SK-N-SH (cell line): ENCODE results near the gene VPS11. TPM values are rescaled to one million over a fixed set of nuclear protein-coding genes. Genes with fewer than 3 reads are reported as not detected.

Experiments used
- CTCF ChIA-PET: fragments of 300-600, 350-600 bp; formaldehyde crosslinking; extraction: SDS; loops from one replicate; lab custom pipeline; 2021; lab: Yijun Ruan, JAX
- POLR2A ChIA-PET: fragments of 350-600 bp; sonication (Branson Sonifier 250); formaldehyde crosslinking; extraction: SDS; loops from one replicate; lab custom pipeline; 2020; ENCODE audit warnings: antibody characterized with exemption, inconsistent platforms; lab: Yijun Ruan, JAX
- DNase-seq: peaks from one replicate; pipeline ENCODE4 v3.0.0; 2012
- H2AFZ ChIP-seq: fragments of 200-600 bp; sonication (generic); 2 replicates; pipeline ENCODE4 v1.8.1; 2016; ENCODE audit warnings: antibody characterized with exemption, mild to moderate bottlenecking, low read depth
- H3F3A ChIP-seq: fragments of 200-600 bp; sonication (generic); replicated peaks from 2 replicates; pipeline ENCODE3; 2016; ENCODE audit warnings: antibody characterized with exemption, mild to moderate bottlenecking; ENCODE audit not compliant: insufficient read depth
- H3K27ac ChIP-seq, 2 experiments: fragments of 200-500 bp in 1 of 2; fragments of 200-600 bp in 1 of 2; sonication (Bioruptor generic) in 1 of 2; sonication (generic), shearing (Covaris generic) in 1 of 2; 2 replicates each; pipeline versions ENCODE4 v1.5.1 to v1.6.1; 2014 to 2016; ENCODE audit warnings: low read depth in 2 of 2, inconsistent platforms in 1 of 2, low read length in 1 of 2, mild to moderate bottlenecking in 1 of 2, mixed read lengths in 1 of 2
- H3K27me3 ChIP-seq: fragments of 200-600 bp; sonication (generic), shearing (Covaris generic); 2 replicates; pipeline ENCODE4 v1.6.1; 2016; ENCODE audit warnings: mixed run types; ENCODE audit not compliant: insufficient read depth
- H3K36me3 ChIP-seq, 2 experiments: fragments of 200-500 bp in 1 of 2; fragments of 200-600 bp in 1 of 2; sonication (Bioruptor generic) in 1 of 2; sonication (generic) in 1 of 2; replicated peaks in 1 of 2; 2 replicates each; pipeline versions ENCODE3 to v1.5.1; 2014 to 2016; ENCODE audit warnings: low read length in 1 of 2, mild to moderate bottlenecking in 1 of 2; ENCODE audit not compliant: insufficient read depth in 2 of 2, control insufficient read depth in 1 of 2
- H3K4me1 ChIP-seq, 2 experiments: fragments of 200-500 bp in 1 of 2; fragments of 200-600 bp in 1 of 2; sonication (Bioruptor generic) in 1 of 2; sonication (generic), shearing (Covaris generic) in 1 of 2; 2 replicates each; pipeline versions ENCODE4 v1.5.1 to v1.6.1; 2014 to 2016; ENCODE audit warnings: low read depth in 1 of 2, low read length in 1 of 2, mixed run types in 1 of 2; ENCODE audit not compliant: insufficient read depth in 2 of 2, control insufficient read depth in 1 of 2
- H3K4me2 ChIP-seq: fragments of 200-600 bp; sonication (generic), shearing (Covaris generic); 2 replicates; pipeline ENCODE4 v1.6.1; 2017; ENCODE audit warnings: mixed run types
- H3K4me3 ChIP-seq, 2 experiments: fragments of 200-500 bp in 1 of 2; fragments of 200-600 bp in 1 of 2; sonication (Bioruptor generic) in 1 of 2; sonication (generic), shearing (Covaris generic) in 1 of 2; 2 replicates each; pipeline versions ENCODE4 v1.5.1 to v1.8.1; 2014 to 2016; ENCODE audit warnings: low read depth in 2 of 2, inconsistent platforms in 1 of 2, low read length in 1 of 2, mild to moderate bottlenecking in 1 of 2, mixed read lengths in 1 of 2, moderate library complexity in 1 of 2
- H3K79me2 ChIP-seq: fragments of 200-600 bp; sonication (generic); 2 replicates; pipeline ENCODE4 v1.8.1; 2017; ENCODE audit warnings: mild to moderate bottlenecking; ENCODE audit not compliant: insufficient read depth
- H3K9ac ChIP-seq: fragments of 200-600 bp; sonication (generic); 2 replicates; pipeline ENCODE4 v1.6.1; 2017; ENCODE audit warnings: mixed run types
- H3K9me2 ChIP-seq: fragments of 200-600 bp; sonication (generic); 2 replicates; pipeline ENCODE4 v1.6.1; 2017; ENCODE audit warnings: mixed run types
- H3K9me3 ChIP-seq: fragments of 200-600 bp; sonication (generic); 2 replicates; pipeline ENCODE4 v1.6.1; 2017; ENCODE audit warnings: mixed run types, mild to moderate bottlenecking, moderate library complexity
- H4K20me1 ChIP-seq: fragments of 200-600 bp; sonication (generic); 2 replicates; pipeline ENCODE4 v1.6.1; 2017; ENCODE audit warnings: mild to moderate bottlenecking, mixed run types; ENCODE audit not compliant: insufficient read depth
- CTCF ChIP-seq: fragments of 200-600 bp; sonication (generic); IDR thresholded peaks from 2 replicates; pipeline ENCODE4 v1.6.1; 2017; ENCODE audit warnings: antibody characterized with exemption, mild to moderate bottlenecking, moderate library complexity
- EP300 ChIP-seq, 2 experiments: IDR thresholded peaks; 2 replicates each; pipeline versions ENCODE4 v1.4.0 to v1.6.1; 2012; ENCODE audit warnings: borderline replicate concordance in 1 of 2, low read depth in 1 of 2, low read length in 1 of 2
- FOSL2 ChIP-seq: IDR thresholded peaks from 2 replicates; pipeline ENCODE4 v1.4.0; 2012; ENCODE audit warnings: low read depth, mild to moderate bottlenecking, moderate library complexity, borderline replicate concordance
- FOXJ3 ChIP-seq: sonication (generic); formaldehyde crosslinking; IDR thresholded peaks from 2 replicates; pipeline ENCODE4 v1.5.1; 2020; ENCODE audit warnings: mild to moderate bottlenecking, missing genetic modification reagents
- FOXM1 ChIP-seq: IDR thresholded peaks from 2 replicates; pipeline ENCODE4 v1.4.0; 2012; ENCODE audit warnings: low read depth, mild to moderate bottlenecking
- JUND ChIP-seq: IDR thresholded peaks from 2 replicates; pipeline ENCODE4 v1.4.0; 2012
- MAX ChIP-seq: IDR thresholded peaks from 2 replicates; pipeline ENCODE4 v1.4.0; 2012; ENCODE audit warnings: low read depth
- MXI1 ChIP-seq: IDR thresholded peaks from 2 replicates; pipeline ENCODE4 v1.6.1; 2012; ENCODE audit warnings: mild to moderate bottlenecking, low read depth, low read length, improper control_type of control experiment
- NFIC ChIP-seq: IDR thresholded peaks from 2 replicates; pipeline ENCODE4 v1.4.0; 2012; ENCODE audit warnings: borderline replicate concordance
- NRF1 ChIP-seq: IDR thresholded peaks from 2 replicates; pipeline ENCODE4 v1.6.1; 2012; ENCODE audit warnings: low read depth, mild to moderate bottlenecking, low read length
- PBX3 ChIP-seq: IDR thresholded peaks from 2 replicates; pipeline ENCODE4; 2012
- POLR2AphosphoS5 ChIP-seq: IDR thresholded peaks from 2 replicates; pipeline ENCODE4 v1.6.1; 2012; ENCODE audit warnings: low read depth, low read length
- RCOR1 ChIP-seq: fragments of 150-350 bp; IDR thresholded peaks from 2 replicates; pipeline ENCODE4 v1.6.1; 2017; ENCODE audit warnings: antibody characterized with exemption, low read length
- RXRA ChIP-seq: IDR thresholded peaks from 2 replicates; pipeline ENCODE4 v1.4.0; 2012; ENCODE audit warnings: low read depth, mild to moderate bottlenecking, borderline replicate concordance
- SIN3A ChIP-seq: IDR thresholded peaks from 2 replicates; pipeline ENCODE4 v1.6.1; 2012; ENCODE audit warnings: low read depth, mild to moderate bottlenecking, low read length, moderate library complexity, borderline replicate concordance
- SMC3 ChIP-seq: IDR thresholded peaks from 2 replicates; pipeline ENCODE4 v1.6.1; 2012; ENCODE audit warnings: low read depth, low read length, improper control_type of control experiment
- TCF12 ChIP-seq: IDR thresholded peaks from 2 replicates; pipeline ENCODE4 v1.4.0; 2012
- TEAD4 ChIP-seq: IDR thresholded peaks from 2 replicates; pipeline ENCODE4 v1.4.0; 2012; ENCODE audit warnings: mild to moderate bottlenecking, borderline replicate concordance; ENCODE audit not compliant: insufficient read depth
- USF2 ChIP-seq: fragments of 150-350 bp; IDR thresholded peaks from 2 replicates; pipeline ENCODE4 v1.6.1; 2017; ENCODE audit warnings: antibody characterized with exemption, low read length, low read depth, borderline replicate concordance
- ZBTB33 ChIP-seq: IDR thresholded peaks from 2 replicates; pipeline ENCODE4 v1.4.0; 2012; ENCODE audit warnings: low read depth, borderline replicate concordance
- WGBS: methylation state at CpG from one replicate; pipeline ENCODE4 v1.1.6; 2017; ENCODE audit warnings: low lambda C conversion rate; 5-methylcytosine and 5-hydroxymethylcytosine counted together
- polyA plus RNA-seq, 3 experiments: library from polyadenylated mRNA; depleted of rRNA; stranded (reverse); fragments of >200 nt; gene quantifications; 2 replicates each; pipeline ENCODE4 v1.2.3, GENCODE V29; 2012

Gene VPS11
- polyA plus RNA-seq, 1 of the 3 experiments (the other 2 are of a cell fraction), result 14.8 TPM

GRCh38 chr11:119024430-119025098 lies 43.1 kb upstream of the VPS11 start:
- no peak overlapping the region for H2AFZ ChIP-seq
- 86% methylated on average over 14 of the region's 15 CpGs for WGBS
- CTCF ChIA-PET, result interaction anchor here (1.4 kb wide), 1 partner anchor 20 kb away, joined by 3 read pairs; no protein-coding TSS in a partner anchor

More at GRCh38 chr11:119024430-119025098, 43.1 kb upstream of the VPS11 start:
- no peak for DNase-seq
- Histone ChIP-seq H3K27me3 (no peaks in the 10 kb centered on the region), H3K9me2 (no peaks in the 10 kb centered on the region), H3K4me3 (no peak overlapping the region), H4K20me1 (peaks cover 6% of the 10 kb centered on the region; the same call in 1 of the 2 replicates), H3K36me3 (peaks cover 24 to 42% of the 10 kb centered on the region in 2 experiments), H3K9ac (no peak overlapping the region), H3F3A (peaks cover 12% of the 10 kb centered on the region), H3K27ac (peak overlapping the region in 1 of 2 experiments; percentile 27; a peak in 1 of 4 replicates), H3K9me3 (no peaks in the 10 kb centered on the region), H3K4me1 (peaks cover 13 to 17% of the 10 kb centered on the region in 2 experiments), H3K79me2 (peaks cover 31% of the 10 kb centered on the region), H3K4me2 (no peak overlapping the region)
- POLR2A ChIA-PET, result interaction anchor here (1.4 kb wide), 1 partner anchor 32 kb away, joined by 3 read pairs; no protein-coding TSS in a partner anchor
- no peak for TF ChIP-seq TCF12
- no peak for TF ChIP-seq ZBTB33
- TF ChIP-seq FOSL2, result no peak
- TF ChIP-seq RCOR1, result no peak
- TF ChIP-seq SIN3A, result no peak
- TF ChIP-seq CTCF, result no peak
- TF ChIP-seq JUND, result no peak
- TF ChIP-seq RXRA, result no peak
- no peak for TF ChIP-seq FOXM1
- TF ChIP-seq SMC3, result no peak
- no peak for TF ChIP-seq FOXJ3 (CRISPR knock-in tag)
- no peak for TF ChIP-seq EP300 (IDR thresholded peaks at IDR 0.05; ENCODE audit: borderline replicate concordance in 1 of 2, low read depth in 1 of 2, low read length in 1 of 2)
- no peak for TF ChIP-seq MAX
- TF ChIP-seq MXI1, result no peak
- TF ChIP-seq PBX3, result no peak
- TF ChIP-seq NRF1, result no peak
- no peak for TF ChIP-seq TEAD4
- TF ChIP-seq NFIC, result no peak
- no peak for TF ChIP-seq POLR2AphosphoS5
- no peak for TF ChIP-seq USF2
